ENCODE data around the gene PCDHB7. TPM values are rescaled to one million over a fixed set of nuclear protein-coding genes. Genes with fewer than 3 reads are reported as not detected.
"Not testable (repeated sequence)": the region's sequence is repeated elsewhere in the genome, so short reads cannot be mapped to it uniquely, and the experiment has no call there.

The PCDHB7 gene
- total RNA-seq, 2 experiments from 2014 or later: not detected

- peak; percentile 52 for TF ChIP-seq CTCF (conservative IDR thresholded peaks at IDR 0.05; ENCODE audit: low read length)
- no peak for TF ChIP-seq EZH2phosphoT487 (IDR thresholded peaks at IDR 0.05; ENCODE audit: borderline replicate concordance, low read depth, low read length)
- Histone ChIP-seq H4K20me1 (ENCODE audit: insufficient read depth, low read length) (no peaks in the 10 kb centered on the region), H3K4me3 (ENCODE audit: low read depth, low read length, poor library complexity, severe bottlenecking) (no peak within 1 kb of the TSS), H3K36me3 (ENCODE audit: insufficient read depth, low read length) (no peaks in the 10 kb centered on the region), H3K4me1 (ENCODE audit: insufficient read depth, low read length, poor library complexity, severe bottlenecking) (no peaks in the 10 kb centered on the region), H3K79me2 (ENCODE audit: insufficient read depth, low read depth, low read length) (no peaks in the 10 kb centered on the region), H3K9me3 (ENCODE audit: low read length) (peaks cover 7% of the 10 kb centered on the region; the same call in 1 of the 2 replicates), H2AFZ (ENCODE audit: low read length) (no peak within 1 kb of the TSS), H3K9me2 (ENCODE audit: insufficient read depth, low read length) (no peaks in the 10 kb centered on the region), H3K4me2 (ENCODE audit: low read length) (no peak within 1 kb of the TSS), H3K27ac (ENCODE audit: low read depth, low read length, poor library complexity, severe bottlenecking) (no peak within 1 kb of the TSS)
- POLR2A ChIA-PET: no interaction called here
- no TSS peak for BruUV-seq (replicated peaks)
- DNase-seq (ENCODE audit: low spot score): no peak
- CTCF ChIA-PET (ENCODE audit: unreplicated experiment): no interaction called here
- intact Hi-C loops (cut with micrococcal nuclease; ENCODE audit: unreplicated experiment): no loop called here
These were observed 37.3 kb upstream of the PCDHB7 start, which contains the start of gene PCDHB5 for GRCh38 chr5:141135030-141135717. TSS of gene PCDHB5 (plus strand) at chr5:141135206. CDS start at chr5:141135435, 229 bp downstream.

GRCh38 chr5:141135718-141136266 lies 36.7 kb upstream of the PCDHB7 start:
- Histone ChIP-seq H3K4me2 (ENCODE audit: low read length) (no peak overlapping the region), H3K4me3 (ENCODE audit: low read depth, low read length, poor library complexity, severe bottlenecking) (no peak overlapping the region), H2AFZ (ENCODE audit: low read length) (no peak overlapping the region), H4K20me1 (ENCODE audit: insufficient read depth, low read length) (no peaks in the 10 kb centered on the region), H3K4me1 (ENCODE audit: insufficient read depth, low read length, poor library complexity, severe bottlenecking) (no peaks in the 10 kb centered on the region), H3K79me2 (ENCODE audit: insufficient read depth, low read depth, low read length) (no peaks in the 10 kb centered on the region), H3K36me3 (ENCODE audit: insufficient read depth, low read length) (no peaks in the 10 kb centered on the region), H3K9me2 (ENCODE audit: insufficient read depth, low read length) (no peaks in the 10 kb centered on the region), H3K9me3 (ENCODE audit: low read length) (peaks cover 7% of the 10 kb centered on the region; the same call in 1 of the 2 replicates), H3K27ac (ENCODE audit: low read depth, low read length, poor library complexity, severe bottlenecking) (no peak overlapping the region)
- ChIA-PET CTCF (ENCODE audit: unreplicated experiment) (no interaction called here), POLR2A (no interaction called here)
- no TSS peak for BruUV-seq (replicated peaks)
- no peak for TF ChIP-seq CTCF (conservative IDR thresholded peaks at IDR 0.05; ENCODE audit: low read length)
- TF ChIP-seq EZH2phosphoT487 (IDR thresholded peaks at IDR 0.05; ENCODE audit: borderline replicate concordance, low read depth, low read length): no peak
- DNase-seq (ENCODE audit: low spot score): no peak
- intact Hi-C loops (cut with micrococcal nuclease; ENCODE audit: unreplicated experiment): no loop called here

GRCh38 chr5:141137346-141137745 lies 35.1 kb upstream of the PCDHB7 start:
- POLR2A ChIA-PET; H3K4me2 ChIP-seq (ENCODE audit: low read length); H3K36me3 ChIP-seq (ENCODE audit: insufficient read depth, low read length); H4K20me1 ChIP-seq (ENCODE audit: insufficient read depth, low read length); H3K79me2 ChIP-seq (ENCODE audit: insufficient read depth, low read depth, low read length); intact Hi-C loops (cut with micrococcal nuclease; ENCODE audit: unreplicated experiment); H3K9me3 ChIP-seq (ENCODE audit: low read length); H2AFZ ChIP-seq (ENCODE audit: low read length); H3K4me3 ChIP-seq (ENCODE audit: low read depth, low read length, poor library complexity, severe bottlenecking); H3K27ac ChIP-seq (ENCODE audit: low read depth, low read length, poor library complexity, severe bottlenecking); H3K4me1 ChIP-seq (ENCODE audit: insufficient read depth, low read length, poor library complexity, severe bottlenecking); CTCF ChIA-PET (ENCODE audit: unreplicated experiment); DNase-seq (ENCODE audit: low spot score); H3K9me2 ChIP-seq (ENCODE audit: insufficient read depth, low read length); BruUV-seq (replicated peaks): not testable (repeated sequence)

All from OCI-LY7 (cell line).